GM13976 (cell line): ENCODE measurements around the gene FANCI.

Experiments
- DNase-seq: peaks from one replicate; pipeline ENCODE4 v3.0.0; 2012; ENCODE audit warnings: low spot score
- CTCF ChIP-seq: IDR thresholded peaks from 2 replicates; pipeline ENCODE4 v1.5.1; 2012; ENCODE audit warnings: borderline replicate concordance, mild to moderate bottlenecking; ENCODE audit not compliant: insufficient read depth; ENCODE audit errors: extremely low read depth, missing control alignments, control extremely low read depth
- in situ Hi-C: fragments of 300-500 bp; cut with MboI; formaldehyde crosslinking; loops from one replicate; pipeline ENCODE4 v1.12.0; 2022; ENCODE audit warnings: low sequenced_read_pairs, mixed read lengths, inconsistent platforms; ENCODE audit not compliant: unreplicated experiment

Gene FANCI

GRCh38 chr15:89361451-89362202 is 117.8 kb downstream of the FANCI start:
- in situ Hi-C loops = no loop called here
- TF ChIP-seq CTCF = no peak
- peak; percentile 84 for DNase-seq

- no peak for TF ChIP-seq CTCF
- DNase-seq = no peak
- in situ Hi-C loops = no loop called here
These were observed 118.7 kb downstream of the FANCI start for GRCh38 chr15:89362203-89363101.

- DNase-seq = no peak
- TF ChIP-seq CTCF = no peak
- in situ Hi-C loops = no loop called here
These were observed 119.4 kb downstream of the FANCI start for GRCh38 chr15:89363133-89363532.

- in situ Hi-C loops = no loop called here
- no peak for DNase-seq
These were observed 120.0 kb downstream of the FANCI start for GRCh38 chr15:89363770-89364169.

DNA sequence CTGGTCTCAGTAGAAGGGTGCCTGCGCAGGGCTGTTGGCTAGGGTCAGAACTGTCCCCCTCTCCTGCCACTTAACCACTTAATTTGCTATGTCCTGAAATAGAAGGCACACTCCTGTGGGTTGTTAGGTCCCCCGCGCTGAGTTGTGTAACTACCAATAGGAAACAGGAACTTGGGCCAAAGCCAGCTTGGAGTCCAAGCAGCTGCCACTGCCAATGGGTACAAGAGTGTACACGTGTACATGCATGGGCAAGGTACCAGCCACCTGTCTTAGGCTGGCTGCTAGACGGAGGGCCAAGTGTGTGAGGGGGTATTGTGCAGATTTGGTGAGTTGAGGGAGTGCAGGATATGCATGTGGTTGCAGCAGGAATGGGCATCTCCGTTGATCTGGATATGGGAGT is 120.6 kb downstream of the FANCI start:
- in situ Hi-C loops = no loop called here
- no peak for TF ChIP-seq CTCF
- no peak for DNase-seq

More at GRCh38 chr15:89363770-89364169, 120.0 kb downstream of the FANCI start:
- TF ChIP-seq CTCF = no peak

GRCh38 chr15:89364741-89365450 is 121.1 kb downstream of the FANCI start:
- no peak for DNase-seq
- in situ Hi-C loops = no loop called here
- no peak for TF ChIP-seq CTCF
